ENCODE data around the gene TEKT1.

GRCh38 chr17:6772016-6772415, 59.5 kb downstream of the TEKT1 start:
- no peak for TF ChIP-seq POLR2A (IDR thresholded peaks at IDR 0.05)
- no peak for TF ChIP-seq CTCF (IDR thresholded peaks at IDR 0.05)
